Activated gamma-delta T cell (primary cell): ENCODE results near the gene LRRK1.

ENCODE experiments used
- DNase-seq: peaks from one replicate; lab custom pipeline; 2025; lab: John Stamatoyannopoulos, UW

The LRRK1 gene

GRCh38 chr15:101008158-101009139 is 89.3 kb downstream of the LRRK1 start:
- peak; percentile 66 for DNase-seq

- no peak for DNase-seq
Observed at GRCh38 chr15:101009176-101009575, 90.0 kb downstream of the LRRK1 start.

- DNase-seq, result no peak
Observed at GRCh38 chr15:101010781-101011180, 91.6 kb downstream of the LRRK1 start.

GRCh38 chr15:101012326-101013200 is 93.4 kb downstream of the LRRK1 start:
- no peak for DNase-seq

- no peak for DNase-seq
Observed at GRCh38 chr15:101013201-101013550, 94.0 kb downstream of the LRRK1 start.

- no peak for DNase-seq
Observed at GRCh38 chr15:101013769-101014675, 94.9 kb downstream of the LRRK1 start.

- no peak for DNase-seq
Observed at GRCh38 chr15:101014921-101015841, 96.0 kb downstream of the LRRK1 start.

GRCh38 chr15:101016581-101016980 is 97.4 kb downstream of the LRRK1 start:
- no peak for DNase-seq

GRCh38 chr15:101017093-101017754 is 98.1 kb downstream of the LRRK1 start:
- DNase-seq, result no peak

GRCh38 chr15:101018016-101018415 is 98.9 kb downstream of the LRRK1 start:
- no peak for DNase-seq

- DNase-seq, result no peak
Observed at GRCh38 chr15:101018450-101018849, 99.3 kb downstream of the LRRK1 start.

- DNase-seq, result no peak
Observed at GRCh38 chr15:101019366-101019896, 100.3 kb downstream of the LRRK1 start.

- no peak for DNase-seq
Observed at GRCh38 chr15:101020451-101020850, 101.3 kb downstream of the LRRK1 start.

- no peak for DNase-seq
Observed at GRCh38 chr15:101020945-101021344, 101.8 kb downstream of the LRRK1 start.

GRCh38 chr15:101022306-101022705 is 103.1 kb downstream of the LRRK1 start:
- DNase-seq, result no peak

GRCh38 chr15:101022876-101023275 is 103.7 kb downstream of the LRRK1 start:
- DNase-seq, result no peak

GRCh38 chr15:101023501-101024072 is 104.4 kb downstream of the LRRK1 start:
- DNase-seq, result no peak

- DNase-seq, result no peak
Observed at GRCh38 chr15:101024073-101024695, 105.0 kb downstream of the LRRK1 start.
